Measurements from ENCODE around the gene NDRG3.
"Not testable (repeated sequence)": the region's sequence is repeated elsewhere in the genome, so short reads cannot be mapped to it uniquely, and the experiment has no call there.

The NDRG3 gene

GRCh38 chr20:36686944-36687343 lies 58.9 kb downstream of the NDRG3 start:
- no peak for DNase-seq

GRCh38 chr20:36686504-36686903 lies 59.4 kb downstream of the NDRG3 start:
- no peak for DNase-seq

GRCh38 chr20:36684747-36685146 lies 61.1 kb downstream of the NDRG3 start:
- DNase-seq: no peak

GRCh38 chr20:36682311-36682710 lies 63.6 kb downstream of the NDRG3 start:
- no peak for DNase-seq

- no peak for DNase-seq
Observed at GRCh38 chr20:36677422-36677771, 68.5 kb downstream of the NDRG3 start.

GRCh38 chr20:36676701-36677421 lies 69.0 kb downstream of the NDRG3 start:
- DNase-seq: no peak

- DNase-seq: not testable (repeated sequence)
Observed at GRCh38 chr20:36675545-36675944, 70.3 kb downstream of the NDRG3 start.

GRCh38 chr20:36672991-36673390 lies 72.9 kb downstream of the NDRG3 start:
- DNase-seq: no peak

- no peak for DNase-seq
Observed at GRCh38 chr20:36670665-36671357, 75.1 kb downstream of the NDRG3 start.

GRCh38 chr20:36666181-36666740 lies 79.6 kb downstream of the NDRG3 start:
- no peak for DNase-seq

- DNase-seq: no peak
Observed at GRCh38 chr20:36663031-36663430, 82.9 kb downstream of the NDRG3 start.

GRCh38 chr20:36658300-36658699 lies 87.6 kb downstream of the NDRG3 start:
- DNase-seq: no peak

GRCh38 chr20:36656733-36657132 lies 89.2 kb downstream of the NDRG3 start:
- DNase-seq: no peak

- DNase-seq: no peak
Observed at GRCh38 chr20:36655004-36655403, 90.9 kb downstream of the NDRG3 start.

GRCh38 chr20:36654506-36654905 lies 91.4 kb downstream of the NDRG3 start:
- DNase-seq: no peak

- no peak for DNase-seq
Observed at GRCh38 chr20:36653456-36653855, 92.4 kb downstream of the NDRG3 start.

GRCh38 chr20:36647196-36648121 lies 98.4 kb downstream of the NDRG3 start:
- no peak for DNase-seq

- DNase-seq: no peak
Observed at GRCh38 chr20:36646678-36647077, 99.2 kb downstream of the NDRG3 start.

- no peak for DNase-seq
Observed at GRCh38 chr20:36645998-36646397, 99.9 kb downstream of the NDRG3 start, which contains the start of gene SLA2. Gene SLA2, minus strand, starts transcription at chr20:36646196. Its CDS starts 4,861 bp downstream, at chr20:36641335.

- DNase-seq: no peak
Observed at GRCh38 chr20:36645353-36645752, 100.5 kb downstream of the NDRG3 start.

- no peak for DNase-seq
Observed at GRCh38 chr20:36644706-36645095, 101.2 kb downstream of the NDRG3 start.

- DNase-seq: no peak
Observed at GRCh38 chr20:36644032-36644705, 101.7 kb downstream of the NDRG3 start.

- DNase-seq: no peak
Observed at GRCh38 chr20:36642136-36642535, 103.8 kb downstream of the NDRG3 start.
